DND-41 (cell line): Measurements from ENCODE around the gene NT5E.

Experiments
- ATAC-seq: fragments of 200-7000 bp; cut with Tn5 transposase; 3 replicates; pipeline ENCODE4 v1.9.1; 2021; ENCODE audit warnings: low read depth; ENCODE audit not compliant: insufficient read depth
- DNase-seq: peaks from one replicate; pipeline ENCODE4 v3.0.0-alpha.2; 2020
- H2AFZ ChIP-seq: 2 replicates; pipeline ENCODE4 v1.6.0; 2012; ENCODE audit warnings: low read depth, low read length
- H3K27ac ChIP-seq: 2 replicates; pipeline ENCODE4 v1.5.1; 2012; ENCODE audit warnings: low read length, inconsistent platforms
- H3K27me3 ChIP-seq: fragments of 200-600 bp; sonication (generic); 2 replicates; pipeline ENCODE4 v1.6.0; 2012; ENCODE audit warnings: low read length, mild to moderate bottlenecking, inconsistent platforms; ENCODE audit not compliant: insufficient read depth, poor library complexity
- H3K36me3 ChIP-seq: 2 replicates; pipeline ENCODE4 v1.5.1; 2012; ENCODE audit warnings: low read length, inconsistent platforms; ENCODE audit not compliant: insufficient read depth
- H3K4me1 ChIP-seq: 2 replicates; pipeline ENCODE4 v1.5.1; 2012; ENCODE audit warnings: mild to moderate bottlenecking, low read length; ENCODE audit not compliant: insufficient read depth
- H3K4me2 ChIP-seq: 2 replicates; pipeline ENCODE4 v1.6.0; 2012; ENCODE audit warnings: mild to moderate bottlenecking, moderate library complexity, low read length, inconsistent platforms; ENCODE audit not compliant: insufficient read depth
- H3K4me3 ChIP-seq, 2 experiments: fragments of 200-600 bp in 1 of 2; shearing (Covaris generic) in 1 of 2; 2 replicates each; pipeline ENCODE4 v1.5.1; 2012 to 2016; ENCODE audit warnings: inconsistent platforms in 2 of 2, low read length in 2 of 2, mild to moderate bottlenecking in 2 of 2, low read depth in 1 of 2, moderate library complexity in 1 of 2
- H3K79me2 ChIP-seq: 2 replicates; pipeline ENCODE4 v1.6.0; 2012; ENCODE audit warnings: low read length, inconsistent platforms; ENCODE audit not compliant: insufficient read depth
- H3K9ac ChIP-seq: 2 replicates; pipeline ENCODE4 v1.6.0; 2012; ENCODE audit warnings: low read depth, mild to moderate bottlenecking, inconsistent platforms, low read length, moderate library complexity
- H3K9me3 ChIP-seq: 2 replicates; pipeline ENCODE4 v1.5.1; 2012; ENCODE audit warnings: low read length, moderate library complexity, mild to moderate bottlenecking, inconsistent platforms; ENCODE audit not compliant: insufficient read depth, severe bottlenecking
- H4K20me1 ChIP-seq: 2 replicates; pipeline ENCODE4 v1.6.0; 2012; ENCODE audit warnings: low read length; ENCODE audit not compliant: insufficient read depth
- EZH2 ChIP-seq: IDR thresholded peaks from 3 replicates; pipeline ENCODE4 v1.6.1; 2012; ENCODE audit warnings: borderline replicate concordance, low read depth, mild to moderate bottlenecking, moderate library complexity, low read length, inconsistent platforms; ENCODE audit not compliant: severe bottlenecking
- TF ChIP-seq, protein P1 (sequence below): IDR thresholded peaks from 2 replicates; pipeline ENCODE4 v1.5.1; 2012; ENCODE audit warnings: borderline replicate concordance, low read length, moderate library complexity, mild to moderate bottlenecking; ENCODE audit not compliant: poor library complexity, severe bottlenecking; ENCODE audit errors: extremely low read depth

Gene NT5E

DNA sequence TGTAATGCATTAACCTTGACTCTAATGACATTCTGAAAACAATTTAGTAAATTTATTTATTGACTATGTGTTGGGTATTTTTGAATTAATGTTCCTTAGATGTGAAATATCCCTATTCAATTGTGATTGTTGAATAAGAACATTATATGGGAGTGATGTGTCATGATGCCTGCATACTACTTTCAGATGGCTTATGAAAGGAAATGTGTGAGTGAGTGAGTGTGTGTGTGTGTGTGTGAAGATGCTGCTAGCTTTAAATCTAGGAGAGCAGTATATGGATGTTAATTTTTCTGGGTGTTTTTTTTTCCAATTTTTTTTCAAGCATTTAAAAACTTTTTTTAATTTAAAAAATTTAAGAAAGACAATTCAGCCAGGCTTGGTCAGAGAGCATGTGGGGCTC, 32.5 kb upstream of the NT5E start:
- H3K27ac ChIP-seq = no peak overlapping the region
- H3K4me2 ChIP-seq = no peak overlapping the region
- H3K9ac ChIP-seq = no peak overlapping the region
- H3K9me3 ChIP-seq = no peaks in the 10 kb centered on the region
- H4K20me1 ChIP-seq = no peaks in the 10 kb centered on the region
- DNase-seq (no peak), ATAC-seq (no peak)
- no peak for TF ChIP-seq EZH2
- TF ChIP-seq, protein P1, sequence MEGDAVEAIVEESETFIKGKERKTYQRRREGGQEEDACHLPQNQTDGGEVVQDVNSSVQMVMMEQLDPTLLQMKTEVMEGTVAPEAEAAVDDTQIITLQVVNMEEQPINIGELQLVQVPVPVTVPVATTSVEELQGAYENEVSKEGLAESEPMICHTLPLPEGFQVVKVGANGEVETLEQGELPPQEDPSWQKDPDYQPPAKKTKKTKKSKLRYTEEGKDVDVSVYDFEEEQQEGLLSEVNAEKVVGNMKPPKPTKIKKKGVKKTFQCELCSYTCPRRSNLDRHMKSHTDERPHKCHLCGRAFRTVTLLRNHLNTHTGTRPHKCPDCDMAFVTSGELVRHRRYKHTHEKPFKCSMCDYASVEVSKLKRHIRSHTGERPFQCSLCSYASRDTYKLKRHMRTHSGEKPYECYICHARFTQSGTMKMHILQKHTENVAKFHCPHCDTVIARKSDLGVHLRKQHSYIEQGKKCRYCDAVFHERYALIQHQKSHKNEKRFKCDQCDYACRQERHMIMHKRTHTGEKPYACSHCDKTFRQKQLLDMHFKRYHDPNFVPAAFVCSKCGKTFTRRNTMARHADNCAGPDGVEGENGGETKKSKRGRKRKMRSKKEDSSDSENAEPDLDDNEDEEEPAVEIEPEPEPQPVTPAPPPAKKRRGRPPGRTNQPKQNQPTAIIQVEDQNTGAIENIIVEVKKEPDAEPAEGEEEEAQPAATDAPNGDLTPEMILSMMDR = no peak
- no peaks in the 10 kb centered on the region for H3K4me1 ChIP-seq
- no peak overlapping the region for H3K4me3 ChIP-seq
- no peaks in the 10 kb centered on the region for H3K36me3 ChIP-seq
- no peaks in the 10 kb centered on the region for H3K27me3 ChIP-seq
- H3K79me2 ChIP-seq = no peaks in the 10 kb centered on the region
- H2AFZ ChIP-seq = no peak overlapping the region

DNA sequence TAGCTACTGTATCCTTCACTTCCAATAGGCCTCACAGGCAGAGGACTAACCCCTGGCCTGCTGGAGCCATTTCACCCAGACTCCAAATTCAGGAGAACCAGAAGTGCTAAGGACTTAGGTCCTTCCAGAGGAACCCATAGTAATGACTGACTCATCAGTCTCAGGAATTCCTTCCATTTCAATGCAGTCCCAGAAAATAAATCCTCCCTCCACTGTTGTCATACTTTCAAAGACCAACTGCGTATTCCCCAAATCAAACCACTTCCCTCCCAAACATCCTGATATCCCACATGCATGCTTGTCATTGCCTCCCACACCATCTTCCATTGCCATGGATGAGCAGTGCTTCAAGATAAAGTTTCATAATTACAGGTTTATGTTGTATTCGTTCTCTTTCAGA, 31.8 kb upstream of the NT5E start:
- no peak overlapping the region for H3K4me3 ChIP-seq
- no peaks in the 10 kb centered on the region for H3K79me2 ChIP-seq
- H3K4me1 ChIP-seq = no peaks in the 10 kb centered on the region
- no peak overlapping the region for H3K9ac ChIP-seq
- no peaks in the 10 kb centered on the region for H3K9me3 ChIP-seq
- ATAC-seq (no peak), DNase-seq (no peak)
- H3K27ac ChIP-seq = no peak overlapping the region
- no peaks in the 10 kb centered on the region for H4K20me1 ChIP-seq
- no peak overlapping the region for H3K4me2 ChIP-seq
- no peaks in the 10 kb centered on the region for H3K27me3 ChIP-seq
- H2AFZ ChIP-seq = no peak overlapping the region
- no peaks in the 10 kb centered on the region for H3K36me3 ChIP-seq
- TF ChIP-seq, protein P1 = no peak
- TF ChIP-seq EZH2 = no peak

DNA sequence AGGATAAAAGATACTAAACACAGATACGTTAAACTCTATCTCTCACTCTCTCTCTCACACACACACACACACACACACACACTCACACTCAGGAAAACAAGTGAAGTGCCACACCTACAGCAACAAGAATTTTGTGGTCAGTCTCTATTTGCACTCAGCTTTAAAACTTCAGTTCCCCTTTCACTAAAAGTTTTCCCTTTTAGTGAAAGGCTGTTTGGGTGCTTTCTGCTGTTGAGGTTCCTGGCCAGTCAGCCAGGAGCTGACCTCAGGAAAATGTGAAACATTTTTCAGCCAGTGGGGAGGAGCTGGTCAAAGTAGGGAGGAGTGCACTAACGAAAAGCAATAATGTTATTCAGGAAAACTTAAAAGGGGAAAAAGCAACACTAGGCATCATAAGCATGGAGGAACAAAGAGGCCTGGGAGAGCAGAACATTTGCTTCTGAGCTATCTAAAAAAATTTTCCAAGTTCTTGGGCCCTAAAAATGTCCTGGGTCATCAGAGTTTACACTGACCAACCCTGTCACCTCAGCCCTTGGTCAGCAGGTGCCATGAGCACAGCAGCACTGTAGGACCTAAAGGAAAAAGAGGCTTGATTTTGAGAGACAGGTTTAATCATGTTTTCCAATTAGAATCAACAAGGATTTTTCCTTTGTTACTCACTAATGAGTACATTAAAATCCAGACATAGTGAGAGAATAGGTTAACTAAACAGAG, 30.7 kb upstream of the NT5E start:
- no peak overlapping the region for H3K4me2 ChIP-seq
- no peak overlapping the region for H3K27ac ChIP-seq
- TF ChIP-seq, protein P1 = no peak
- TF ChIP-seq EZH2 = no peak
- no peaks in the 10 kb centered on the region for H3K4me1 ChIP-seq
- no peak overlapping the region for H2AFZ ChIP-seq
- no peaks in the 10 kb centered on the region for H4K20me1 ChIP-seq
- H3K27me3 ChIP-seq = no peaks in the 10 kb centered on the region
- no peaks in the 10 kb centered on the region for H3K79me2 ChIP-seq
- H3K4me3 ChIP-seq = no peak overlapping the region
- no peak for DNase-seq
- no peak overlapping the region for H3K9ac ChIP-seq
- no peak for ATAC-seq
- no peaks in the 10 kb centered on the region for H3K36me3 ChIP-seq
- no peaks in the 10 kb centered on the region for H3K9me3 ChIP-seq

DNA sequence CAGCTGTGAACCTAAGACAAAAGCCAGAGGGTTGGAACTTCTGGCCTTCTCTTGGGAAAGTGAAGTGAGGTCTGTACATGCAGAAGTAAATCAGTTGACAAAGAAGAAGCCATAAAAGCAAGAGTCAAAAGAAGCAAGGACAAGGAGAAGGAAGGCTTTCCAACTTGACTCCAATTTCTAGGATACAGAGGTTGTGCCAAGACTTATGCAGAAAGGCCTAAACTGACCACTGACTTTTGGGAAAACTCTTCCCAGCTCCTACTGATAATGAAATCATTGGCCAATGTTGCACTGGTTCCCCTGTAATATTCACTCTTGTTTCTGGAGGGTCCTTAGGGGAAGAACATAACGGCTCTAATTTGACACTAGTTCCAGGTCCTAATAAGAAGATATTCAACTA, 29.3 kb upstream of the NT5E start:
- no peak overlapping the region for H2AFZ ChIP-seq
- H4K20me1 ChIP-seq = no peaks in the 10 kb centered on the region
- no peak for DNase-seq
- H3K4me3 ChIP-seq = no peak overlapping the region
- H3K27ac ChIP-seq = no peak overlapping the region
- no peak for ATAC-seq
- H3K79me2 ChIP-seq = no peaks in the 10 kb centered on the region
- no peak overlapping the region for H3K9ac ChIP-seq
- no peak for TF ChIP-seq EZH2
- TF ChIP-seq, protein P1 = no peak
- no peaks in the 10 kb centered on the region for H3K9me3 ChIP-seq
- no peaks in the 10 kb centered on the region for H3K27me3 ChIP-seq
- H3K36me3 ChIP-seq = no peaks in the 10 kb centered on the region
- no peak overlapping the region for H3K4me2 ChIP-seq
- H3K4me1 ChIP-seq = no peaks in the 10 kb centered on the region
